TTC549 (cell line): Measurements from ENCODE around the gene SLC4A1.

Source experiments
- FAIRE-seq: peaks from 2 replicates; lab custom pipeline; 2012; peaks lifted over from hg19 to GRCh38; lab: Jason Lieb, UNC

The SLC4A1 gene

GRCh38 chr17:44283344-44284023 lies 15.5 kb upstream of the SLC4A1 start:
- no peak for FAIRE-seq

GRCh38 chr17:44282264-44282663 lies 14.3 kb upstream of the SLC4A1 start:
- no peak for FAIRE-seq

GRCh38 chr17:44281570-44281969 lies 13.6 kb upstream of the SLC4A1 start:
- no peak for FAIRE-seq

GRCh38 chr17:44280392-44280937 lies 12.5 kb upstream of the SLC4A1 start:
- FAIRE-seq, result no peak

- no peak for FAIRE-seq
These were observed 11.9 kb upstream of the SLC4A1 start for GRCh38 chr17:44279666-44280391.

- no peak for FAIRE-seq
These were observed 11.4 kb upstream of the SLC4A1 start for GRCh38 chr17:44279346-44279665.

- FAIRE-seq, result no peak
These were observed 10.0 kb upstream of the SLC4A1 start for GRCh38 chr17:44277976-44278375.

- FAIRE-seq, result no peak
These were observed 5.7 kb upstream of the SLC4A1 start for GRCh38 chr17:44273607-44274006.

- no peak for FAIRE-seq
These were observed 5.0 kb upstream of the SLC4A1 start for GRCh38 chr17:44272954-44273353.

- no peak for FAIRE-seq
These were observed 4.5 kb upstream of the SLC4A1 start for GRCh38 chr17:44272321-44272951.

GRCh38 chr17:44269535-44270240 lies 1.8 kb upstream of the SLC4A1 start:
- no peak for FAIRE-seq

- no peak for FAIRE-seq
These were observed 987 bp upstream of the SLC4A1 start for GRCh38 chr17:44268709-44269534.

GRCh38 chr17:44267165-44267455 lies 825 bp downstream of the SLC4A1 start:
- no peak for FAIRE-seq

- FAIRE-seq, result no peak
These were observed 1.4 kb downstream of the SLC4A1 start for GRCh38 chr17:44266402-44267164.

GRCh38 chr17:44263345-44263902 lies 4.5 kb downstream of the SLC4A1 start:
- no peak for FAIRE-seq

GRCh38 chr17:44262654-44263225 lies 5.2 kb downstream of the SLC4A1 start:
- FAIRE-seq, result no peak

- FAIRE-seq, result no peak
These were observed 7.6 kb downstream of the SLC4A1 start for GRCh38 chr17:44260296-44260695.

- FAIRE-seq, result no peak
These were observed 9.1 kb downstream of the SLC4A1 start for GRCh38 chr17:44258811-44259351.

GRCh38 chr17:44257815-44258760 lies 9.8 kb downstream of the SLC4A1 start:
- no peak for FAIRE-seq
